K562 (cell line): ENCODE results near the gene UQCRH. TPM values are rescaled to one million over a fixed set of nuclear protein-coding genes. Genes with fewer than 3 reads are reported as not detected.
A peak's percentile ranks its signal among the peaks of the same experiment; 100 is the strongest.

Experiments
- ATAC-seq: fragments of 200-7000 bp; cut with Tn5 transposase; 3 replicates; pipeline ENCODE4 v1.9.1; 2020; ENCODE audit warnings: moderate library complexity
- BruUV-seq: library from RNA; stranded (reverse); fragments of 400-500 nt; replicated peaks from 2 replicates; lab custom pipeline; 2021; lab: Mats Ljungman, UMichigan
- CTCF ChIA-PET: fragments of 300-600 bp; formaldehyde crosslinking; extraction: SDS; loops from one replicate; lab custom pipeline; 2021; ENCODE audit warnings: low intra/inter-chr PET ratio; lab: Yijun Ruan, JAX
- POLR2A ChIA-PET: fragments of 300-600, 350-650 bp; sonication (Branson Sonifier 250); formaldehyde crosslinking; extraction: SDS; loops from one replicate; lab custom pipeline; 2021; ENCODE audit warnings: antibody characterized with exemption, inconsistent platforms; lab: Yijun Ruan, JAX
- DNase-seq, 4 experiments: peaks; one replicate each; pipeline versions ENCODE4 v3.0.0 to v3.0.0-alpha.2; 2011 to 2018; ENCODE audit warnings: low spot score in 3 of 4, mixed read lengths in 3 of 4; ENCODE audit errors: extremely low read depth in 1 of 4
- FAIRE-seq: peaks from 2 replicates; lab custom pipeline; 2011; peaks lifted over from hg19 to GRCh38; lab: Jason Lieb, UNC
- H2AFZ ChIP-seq: 2 replicates; pipeline ENCODE4 v1.6.0; 2011; ENCODE audit warnings: low read depth, low read length, control low read depth, inconsistent platforms
- H3K27ac ChIP-seq: fragments of 200-600 bp; 3 replicates; pipeline ENCODE4 v1.8.0; 2011; ENCODE audit warnings: low read depth, mild to moderate bottlenecking, control low read depth, inconsistent platforms, low read length, moderate library complexity, mixed read lengths; ENCODE audit errors: extremely low read depth
- H3K27me3 ChIP-seq, 2 experiments: fragments of 300-600 bp in 1 of 2; 2 replicates in 1 of 2; 3 replicates in 1 of 2; pipeline versions ENCODE4 v1.6.0 to v1.8.0; 2011; ENCODE audit warnings: inconsistent platforms in 2 of 2, low read length in 2 of 2, mild to moderate bottlenecking in 1 of 2, mixed read lengths in 1 of 2, moderate library complexity in 1 of 2; ENCODE audit not compliant: control insufficient read depth in 2 of 2, insufficient read depth in 2 of 2
- H3K36me3 ChIP-seq: fragments of 300-600 bp; 3 replicates; pipeline ENCODE4 v1.8.0; 2011; ENCODE audit warnings: mild to moderate bottlenecking, low read length, inconsistent platforms; ENCODE audit not compliant: control insufficient read depth, insufficient read depth
- H3K4me1 ChIP-seq, 2 experiments: fragments of 200-600 bp in 1 of 2; replicated peaks in 1 of 2; 2 replicates in 1 of 2; 3 replicates in 1 of 2; pipeline versions ENCODE4 v1.5.1 to v1.8.0; 2011; ENCODE audit warnings: inconsistent platforms in 2 of 2, low read length in 2 of 2, mild to moderate bottlenecking in 1 of 2, mixed read lengths in 1 of 2, moderate library complexity in 1 of 2; ENCODE audit not compliant: control insufficient read depth in 2 of 2, insufficient read depth in 2 of 2
- H3K4me2 ChIP-seq: 2 replicates; pipeline ENCODE4 v1.6.1; 2011; ENCODE audit warnings: low read length, control low read depth, inconsistent platforms, mixed read lengths; ENCODE audit not compliant: insufficient read depth
- H3K4me3 ChIP-seq: fragments of 200-600 bp; sonication (generic), shearing (Covaris generic); 2 replicates; pipeline ENCODE4 v1.5.1; 2016; ENCODE audit warnings: control low read depth, inconsistent platforms
- H3K79me2 ChIP-seq: fragments of 200-600 bp; 3 replicates; pipeline ENCODE4 v1.8.0; 2011; ENCODE audit warnings: low read length, inconsistent platforms; ENCODE audit not compliant: control insufficient read depth, insufficient read depth
- H3K9ac ChIP-seq, 2 experiments: 2 replicates each; pipeline versions ENCODE4 v1.6.0 to v1.6.1; 2011; ENCODE audit warnings: low read depth in 2 of 2, low read length in 2 of 2, control low read depth in 1 of 2, inconsistent platforms in 1 of 2, mild to moderate bottlenecking in 1 of 2, mixed read lengths in 1 of 2; ENCODE audit not compliant: insufficient read depth in 1 of 2
- H3K9me1 ChIP-seq: one replicate; pipeline ENCODE4 v1.6.0; 2011; ENCODE audit warnings: inconsistent platforms, mild to moderate bottlenecking, low read length, moderate library complexity; ENCODE audit not compliant: control insufficient read depth, insufficient read depth
- H3K9me3 ChIP-seq: replicated peaks from 2 replicates; pipeline ENCODE4 v1.5.1; 2011; ENCODE audit warnings: low read depth, low read length, inconsistent platforms; ENCODE audit not compliant: control insufficient read depth, insufficient read depth
- H4K20me1 ChIP-seq: replicated peaks from 2 replicates; pipeline ENCODE4 v1.6.1; 2011; ENCODE audit warnings: low read length, inconsistent platforms, mixed read lengths; ENCODE audit not compliant: control insufficient read depth, insufficient read depth
- BRD4 ChIP-seq: fragments of 200-600 bp; sonication (generic); IDR thresholded peaks from 2 replicates; pipeline ENCODE4 v1.6.1; 2017; ENCODE audit warnings: inconsistent platforms
- C11orf30 ChIP-seq: fragments of 450-650 bp; IDR thresholded peaks from 2 replicates; pipeline ENCODE4 v1.6.1; 2016; ENCODE audit warnings: low read depth, mild to moderate bottlenecking
- HDAC3 ChIP-seq: fragments of 450-650 bp; IDR thresholded peaks from 2 replicates; pipeline ENCODE4 v1.6.1; 2018; ENCODE audit warnings: borderline replicate concordance, mild to moderate bottlenecking, moderate library complexity; ENCODE audit not compliant: partially characterized antibody
- HMG20B ChIP-seq: fragments of 250-450 bp; sonication (Bioruptor Pico); IDR thresholded peaks from 2 replicates; pipeline ENCODE4 v1.5.0; 2021; ENCODE audit warnings: mild to moderate bottlenecking
- LARP7 ChIP-seq: fragments of 450-650 bp; IDR thresholded peaks from 2 replicates; pipeline ENCODE4 v1.6.1; 2016
- MAFF ChIP-seq: IDR thresholded peaks from 2 replicates; pipeline ENCODE4 v1.6.1; 2012; ENCODE audit warnings: low read length, improper control_type of control experiment
- MAFK ChIP-seq: IDR thresholded peaks from 2 replicates; pipeline ENCODE4 v1.6.1; 2011; ENCODE audit warnings: low read length, improper control_type of control experiment
- MXD1 ChIP-seq: fragments of 250-450 bp; sonication (Bioruptor Pico); IDR thresholded peaks from 2 replicates; pipeline ENCODE4 v1.8.0; 2021; ENCODE audit warnings: borderline replicate concordance, mild to moderate bottlenecking, moderate library complexity; ENCODE audit not compliant: poor library complexity, severe bottlenecking
- NBN ChIP-seq: fragments of 450-650 bp; IDR thresholded peaks from 2 replicates; pipeline ENCODE4 v1.6.1; 2016; ENCODE audit warnings: low read depth, mild to moderate bottlenecking
- RBM15 ChIP-seq: fragments of 200-400 bp; formaldehyde crosslinking; IDR thresholded peaks from 2 replicates; pipeline ENCODE4 v1.6.1; 2018; ENCODE audit warnings: mild to moderate bottlenecking, low read length, moderate library complexity; ENCODE audit not compliant: insufficient read depth
- RFX5 ChIP-seq: IDR thresholded peaks from 2 replicates; pipeline ENCODE4 v1.6.1; 2011; ENCODE audit warnings: low read depth, mild to moderate bottlenecking, improper control_type of control experiment, low read length
- RHOXF2B ChIP-seq: fragments of 250-450 bp; sonication (Bioruptor Pico); conservative IDR thresholded peaks from 2 replicates; pipeline ENCODE4 v1.5.1; 2021
- SMAD4 ChIP-seq: fragments of 250-450 bp; sonication (Bioruptor Pico); conservative IDR thresholded peaks from 2 replicates; pipeline ENCODE4 v1.8.0; 2021; ENCODE audit warnings: inconsistent platforms, mild to moderate bottlenecking, moderate library complexity
- SREBF1 ChIP-seq: fragments of 150-350 bp; IDR thresholded peaks from 2 replicates; pipeline ENCODE4 v1.6.1; 2014; ENCODE audit warnings: antibody characterized with exemption, low read depth, low read length, borderline replicate concordance
- SRF ChIP-seq, 2 experiments: fragments of 250-450, 450-650 bp in 1 of 2; sonication (Bioruptor Pico) in 1 of 2; sonication (generic) in 1 of 2; formaldehyde crosslinking; IDR thresholded peaks; 2 replicates each; pipeline versions ENCODE4 v1.5.0 to v1.5.1; 2020 to 2022; ENCODE audit warnings: mild to moderate bottlenecking in 1 of 2, missing genetic modification reagents in 1 of 2
- STAG1 ChIP-seq: sonication (generic); formaldehyde crosslinking; IDR thresholded peaks from 2 replicates; pipeline ENCODE4 v1.5.0; 2020; ENCODE audit warnings: missing genetic modification reagents, borderline replicate concordance
- ZNF316 ChIP-seq: fragments of 450-650 bp; IDR thresholded peaks from 2 replicates; pipeline ENCODE4 v1.6.1; 2016
- ZNF699 ChIP-seq: fragments of 250-450 bp; sonication (Bioruptor Pico); IDR thresholded peaks from 2 replicates; pipeline ENCODE4 v1.8.0; 2021; ENCODE audit warnings: mild to moderate bottlenecking, moderate library complexity; ENCODE audit not compliant: insufficient replicate concordance
- WGBS: fragments of 100-300 bp; shearing (Covaris generic); methylation state at CpG from one replicate; pipeline ENCODE4 v1.1.6; 2016; ENCODE audit warnings: low coverage, mixed read lengths; ENCODE audit not compliant: insufficient coverage; ENCODE audit errors: missing lambda C conversion rate; 5-methylcytosine and 5-hydroxymethylcytosine counted together
- in situ Hi-C: fragments of 300-500 bp; cut with MboI; formaldehyde crosslinking; loops from 4 replicates; pipeline ENCODE4 v1.15.0; 2018; ENCODE audit warnings: inconsistent platforms, mixed read lengths
- intact Hi-C: fragments of 100-400 bp; cut with micrococcal nuclease; formaldehyde crosslinking; loops from 2 replicates; pipeline ENCODE4 v1.14.2; 2022
- polyA plus RNA-seq, 8 experiments: library from polyadenylated mRNA; depleted of rRNA in 4 of 8; stranded (reverse) in 5 of 8; unstranded in 3 of 8; fragments of >200 nt; fragmentation: Nextera tagmentation in 2 of 8; fragmentation: Illumina TruSeq in 1 of 8; extraction: Ambion mirVana in 2 of 8; extraction: Trizol in 1 of 8; gene quantifications; 2 replicates each; pipeline versions ENCODE4 v1.2.1 to v1.2.3, GENCODE V29; 2011 to 2014; ENCODE audit warnings: inconsistent platforms in 1 of 8, missing spikeins in 1 of 8
- total RNA-seq, 7 experiments: library from RNA; depleted of rRNA in 6 of 7; stranded (reverse); fragments of >200 nt in 6 of 7; fragmentation: Illumina TruSeq in 2 of 7; extraction: Trizol in 2 of 7; gene quantifications; 2 replicates each; pipeline versions ENCODE4 v1.2.1 to v1.2.3, GENCODE V29; 2011 to 2021; ENCODE audit warnings: low replicate concordance in 1 of 7

UQCRH gene
- total and polyA plus RNA-seq, 9 of the 15 experiments (the other 6 are each of a cell fraction or from before 2014, with no cell fraction given) = 1,267 to 5,184 (median 2,410) TPM

GRCh38 chr1:46256523-46256922 lies 47.0 kb upstream of the UQCRH start:
- DNase-seq = no peak
- POLR2A ChIA-PET = interaction anchor here (1.5 to 3.3 kb wide), 2 partner anchors 10 to 21 kb away, joined by 5 to 23 read pairs; partner anchors contain the start of gene RAD54L
- no peak overlapping the region for H3K27ac ChIP-seq
- H3K36me3 ChIP-seq = peaks cover 97% of the 10 kb centered on the region
- H3K27me3 ChIP-seq = no peaks in the 10 kb centered on the region
- no peak overlapping the region for H3K4me3 ChIP-seq
- no TSS peak for BruUV-seq
- H3K9ac ChIP-seq = no peak overlapping the region
- CTCF ChIA-PET = no interaction called here
- no peaks in the 10 kb centered on the region; the same call in 1 of the 2 replicates for H3K9me3 ChIP-seq
- in situ Hi-C loops (no loop called here), intact Hi-C loops (no loop called here)
- H2AFZ ChIP-seq = no peak overlapping the region
- no peaks in the 10 kb centered on the region; a peak in 3 of 5 replicates for H3K4me1 ChIP-seq
- FAIRE-seq = no peak
- H3K4me2 ChIP-seq = no peak overlapping the region
- peaks cover 13% of the 10 kb centered on the region; the same call in 1 of the 3 replicates for H3K79me2 ChIP-seq
- peaks cover 4% of the 10 kb centered on the region for H4K20me1 ChIP-seq
- ATAC-seq = no peak
- peak; percentile 28; the same call in 1 of the 2 replicates for TF ChIP-seq MAFK
- TF ChIP-seq BRD4 = no peak
- TF ChIP-seq MAFF = peak; percentile 17; the same call in 1 of the 2 replicates
- peak; percentile 43; the same call in 1 of the 2 replicates for TF ChIP-seq C11orf30
- peak; percentile 68 for TF ChIP-seq ZNF316
- no peak for TF ChIP-seq LARP7
- no peaks in the 10 kb centered on the region for H3K9me1 ChIP-seq
- WGBS = 93% methylated on average over 2 of the region's 2 CpGs

- no peak overlapping the region for H3K27ac ChIP-seq
- 65% methylated on average over 1 of the region's 1 CpG for WGBS
- ATAC-seq = no peak
- no peaks in the 10 kb centered on the region for H3K27me3 ChIP-seq
- H4K20me1 ChIP-seq = no peaks in the 10 kb centered on the region; the same call in 1 of the 2 replicates
- H3K36me3 ChIP-seq = peaks cover 96% of the 10 kb centered on the region
- H3K4me3 ChIP-seq = no peak overlapping the region
- H2AFZ ChIP-seq = no peak overlapping the region
- ChIA-PET POLR2A (interaction anchor here (0.8 to 7.8 kb wide), 7 partner anchors 8 to 741 kb away, joined by 3 to 103 read pairs (median 7); partner anchors contain the start of genes LRRC41, PRDX1, RAD54L and UQCRH), CTCF (no interaction called here)
- intact Hi-C loops (no loop called here), in situ Hi-C loops (no loop called here)
- H3K4me2 ChIP-seq = no peak overlapping the region
- H3K9ac ChIP-seq = no peak overlapping the region
- H3K9me3 ChIP-seq = no peaks in the 10 kb centered on the region; the same call in 1 of the 2 replicates
- H3K9me1 ChIP-seq = no peaks in the 10 kb centered on the region
- BruUV-seq = no TSS peak
- FAIRE-seq = no peak
- DNase-seq = no peak
- no peaks in the 10 kb centered on the region for H3K4me1 ChIP-seq
- peaks cover 1% of the 10 kb centered on the region; the same call in 1 of the 3 replicates for H3K79me2 ChIP-seq
- TF ChIP-seq MXD1 (CRISPR knock-in tag) (no peak), ZNF699 (CRISPR knock-in tag) (no peak), RBM15 (no peak), STAG1 (CRISPR knock-in tag) (no peak), RFX5 (no peak), RHOXF2B (no peak), HDAC3 (no peak), NBN (no peak), SRF (CRISPR knock-in tag; IDR thresholded peaks at IDR 0.05) (no peak), SMAD4 (CRISPR knock-in tag) (no peak), HMG20B (CRISPR knock-in tag) (no peak), SREBF1 (no peak)
Measured at GRCh38 chr1:46262508-46262907, 41.0 kb upstream of the UQCRH start.
